Fibroblast of mammary gland (primary cell): ENCODE measurements around the gene PYROXD2.
A peak's percentile ranks its signal among the peaks of the same experiment; 100 is the strongest.

Experiments used
- DNase-seq: peaks from one replicate; pipeline ENCODE4 v3.0.0-alpha.2; 2010; ENCODE audit warnings: low read depth
- H3K4me3 ChIP-seq: 2 replicates; pipeline ENCODE4 v1.5.1; 2011; ENCODE audit warnings: low read depth, mild to moderate bottlenecking, low read length, moderate library complexity; ENCODE audit not compliant: control insufficient read depth
- TF ChIP-seq, protein P1 (sequence below): conservative IDR thresholded peaks from 2 replicates; pipeline ENCODE4 v1.5.1; 2011; ENCODE audit warnings: low read depth, low read length, inconsistent platforms; ENCODE audit not compliant: control insufficient read depth, insufficient read depth

The PYROXD2 gene

DNA sequence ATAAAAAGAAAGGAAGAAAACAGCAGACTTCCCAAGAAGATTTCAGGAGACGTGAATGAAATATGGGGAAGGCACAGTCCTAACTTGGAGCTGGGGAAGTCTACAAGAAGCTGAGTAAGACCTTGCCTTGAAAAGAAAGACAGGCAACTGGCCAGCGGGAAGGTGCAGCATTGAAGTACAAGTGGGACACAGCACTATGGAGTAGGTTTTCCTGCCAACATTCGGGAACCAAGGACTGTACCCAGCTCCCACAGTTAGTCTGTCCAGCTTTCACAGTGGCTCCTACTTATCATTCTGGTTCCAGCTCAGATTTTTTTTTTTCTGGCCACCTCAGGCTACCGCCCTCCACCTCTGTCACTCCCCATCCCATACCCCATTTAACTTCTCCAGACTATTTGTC lies 21.7 kb upstream of the PYROXD2 start:
- DNase-seq = no peak
- no peak overlapping the region for H3K4me3 ChIP-seq
- TF ChIP-seq, protein P1, sequence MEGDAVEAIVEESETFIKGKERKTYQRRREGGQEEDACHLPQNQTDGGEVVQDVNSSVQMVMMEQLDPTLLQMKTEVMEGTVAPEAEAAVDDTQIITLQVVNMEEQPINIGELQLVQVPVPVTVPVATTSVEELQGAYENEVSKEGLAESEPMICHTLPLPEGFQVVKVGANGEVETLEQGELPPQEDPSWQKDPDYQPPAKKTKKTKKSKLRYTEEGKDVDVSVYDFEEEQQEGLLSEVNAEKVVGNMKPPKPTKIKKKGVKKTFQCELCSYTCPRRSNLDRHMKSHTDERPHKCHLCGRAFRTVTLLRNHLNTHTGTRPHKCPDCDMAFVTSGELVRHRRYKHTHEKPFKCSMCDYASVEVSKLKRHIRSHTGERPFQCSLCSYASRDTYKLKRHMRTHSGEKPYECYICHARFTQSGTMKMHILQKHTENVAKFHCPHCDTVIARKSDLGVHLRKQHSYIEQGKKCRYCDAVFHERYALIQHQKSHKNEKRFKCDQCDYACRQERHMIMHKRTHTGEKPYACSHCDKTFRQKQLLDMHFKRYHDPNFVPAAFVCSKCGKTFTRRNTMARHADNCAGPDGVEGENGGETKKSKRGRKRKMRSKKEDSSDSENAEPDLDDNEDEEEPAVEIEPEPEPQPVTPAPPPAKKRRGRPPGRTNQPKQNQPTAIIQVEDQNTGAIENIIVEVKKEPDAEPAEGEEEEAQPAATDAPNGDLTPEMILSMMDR = no peak

DNA sequence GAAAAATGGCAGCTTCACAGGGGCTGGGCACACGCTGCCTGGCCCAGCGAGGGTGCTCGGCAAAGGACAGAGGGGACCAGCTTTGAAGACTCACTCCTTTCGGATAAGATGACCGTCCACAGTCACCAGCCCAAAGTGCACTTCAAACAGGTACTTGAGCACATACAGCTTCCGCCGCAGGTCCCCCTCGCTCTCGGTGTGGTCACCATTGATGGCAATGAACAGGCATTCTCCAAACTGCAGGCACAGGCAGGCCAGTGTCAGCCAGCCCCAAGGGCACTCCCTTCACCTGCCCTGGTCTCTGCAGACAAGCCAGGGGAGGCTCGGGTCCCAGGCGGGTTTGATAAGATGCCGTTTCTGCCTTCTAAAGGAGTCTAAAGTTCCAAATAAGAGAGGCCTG lies 20.2 kb upstream of the PYROXD2 start:
- DNase-seq = no peak
- no peak overlapping the region for H3K4me3 ChIP-seq
- TF ChIP-seq, protein P1 = no peak

DNA sequence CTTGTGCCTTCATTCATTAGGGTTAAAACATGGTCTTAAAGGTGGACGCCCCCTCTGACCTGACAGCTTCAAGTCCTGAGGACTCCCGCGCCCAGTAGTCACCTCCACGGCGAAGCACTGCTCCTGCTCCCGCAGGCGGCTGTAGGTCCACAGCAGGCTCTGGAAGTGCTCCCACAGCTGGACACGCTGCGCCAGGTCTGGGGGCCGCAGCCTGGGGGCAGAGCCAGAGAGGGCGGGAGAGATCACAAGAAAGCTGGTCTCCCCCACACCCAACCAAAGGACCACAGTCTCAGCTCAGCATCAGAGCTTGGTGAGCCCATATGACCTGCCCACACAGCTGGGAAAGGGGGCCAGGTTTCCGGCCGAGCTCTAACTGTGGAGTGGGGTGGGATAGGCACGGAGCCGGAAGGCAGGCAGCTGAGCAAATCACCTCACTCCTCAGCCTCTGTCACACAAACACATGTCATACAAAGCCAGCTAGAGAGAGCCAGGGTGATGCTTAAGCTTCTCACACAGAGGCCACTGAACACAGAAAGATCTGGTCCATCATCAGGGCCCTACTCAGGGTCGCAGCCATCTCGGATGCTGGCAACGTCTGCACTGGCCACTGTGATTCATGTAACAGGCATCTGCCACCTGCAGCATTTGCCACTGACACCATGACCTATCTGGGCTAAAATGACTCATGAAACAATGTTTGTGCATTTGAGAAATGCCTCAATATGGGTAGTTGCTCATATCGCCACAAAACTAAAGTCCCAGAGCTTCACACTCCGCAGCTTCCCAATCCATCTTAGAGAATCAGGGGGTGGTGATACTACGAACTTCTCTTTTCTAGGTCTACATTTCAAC lies 19.1 kb upstream of the PYROXD2 start:
- TF ChIP-seq, protein P1 = no peak
- peak; percentile 47 for DNase-seq
- H3K4me3 ChIP-seq = no peak overlapping the region

DNA sequence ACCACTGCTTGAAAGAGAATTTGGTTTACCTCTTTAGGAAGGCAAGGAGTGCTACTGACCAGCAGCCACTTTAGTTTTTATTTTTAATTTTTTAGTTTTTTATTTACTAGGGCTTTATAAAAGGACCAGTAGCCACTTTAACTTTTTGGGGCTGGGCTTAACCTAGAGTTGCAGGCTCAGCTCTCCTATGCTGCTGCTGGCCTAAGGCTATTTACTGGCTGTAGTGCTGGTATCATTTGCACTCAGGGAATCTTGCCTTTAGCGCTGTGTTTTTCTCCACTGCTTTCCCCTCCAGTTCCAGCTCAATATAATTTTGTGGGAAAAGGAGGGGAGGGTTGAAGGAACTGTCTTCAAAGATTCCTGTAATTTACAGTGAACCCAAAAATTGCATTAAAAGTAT lies 18.4 kb upstream of the PYROXD2 start:
- TF ChIP-seq, protein P1 = no peak
- no peak overlapping the region for H3K4me3 ChIP-seq
- no peak for DNase-seq

DNA sequence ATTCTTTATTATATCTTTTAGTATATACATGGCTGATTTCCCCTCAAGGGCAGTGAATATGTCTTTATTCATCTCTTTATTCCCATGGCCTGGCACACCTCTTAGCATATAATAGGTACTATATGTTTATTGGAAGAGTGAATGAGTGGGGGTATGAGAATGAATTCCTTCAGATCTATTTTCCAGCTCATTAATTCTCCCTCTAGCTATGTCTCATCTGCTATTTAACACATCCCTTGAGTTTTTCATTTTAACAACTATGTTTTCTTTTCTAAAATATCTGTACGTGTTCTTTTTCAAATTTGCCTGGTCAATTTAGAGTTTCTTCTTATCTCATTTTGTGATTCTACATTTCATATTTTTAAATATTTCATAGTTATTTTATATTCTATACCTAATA lies 17.3 kb upstream of the PYROXD2 start:
- H3K4me3 ChIP-seq = no peak overlapping the region
- TF ChIP-seq, protein P1 = no peak
- DNase-seq = no peak

DNA sequence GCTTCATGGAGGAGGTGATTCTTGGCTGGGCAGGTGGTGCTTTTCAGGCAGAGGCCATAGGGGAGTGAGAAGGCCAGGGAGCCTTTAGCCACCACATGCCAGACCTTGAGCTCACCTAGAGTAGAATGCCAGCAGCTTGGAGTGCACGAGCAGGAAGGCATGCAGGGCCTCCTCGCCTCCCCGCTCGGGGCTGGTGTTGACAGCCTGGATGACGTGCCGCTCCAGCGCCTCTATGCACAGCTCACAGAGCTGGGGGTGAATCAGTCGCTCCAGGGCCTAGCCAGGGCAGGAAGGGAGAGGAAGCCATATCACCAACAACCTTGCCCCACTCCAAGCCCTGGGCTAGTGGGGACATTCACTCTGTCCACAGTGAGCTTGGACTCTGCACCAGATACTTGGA lies 16.0 kb upstream of the PYROXD2 start:
- H3K4me3 ChIP-seq = no peak overlapping the region
- TF ChIP-seq, protein P1 = no peak
- DNase-seq = no peak
